Activated naive CD4-positive, alpha-beta T cell treated with anti-CD3 and anti-CD28 coated beads, Interleukin-2, amount 50 U/mL, for 72 hours (primary cell): ENCODE measurements around the gene ZSWIM3. TPM values are rescaled to one million over a fixed set of nuclear protein-coding genes. Genes with fewer than 3 reads are reported as not detected.
A peak's percentile ranks its signal among the peaks of the same experiment; 100 is the strongest.
"Not testable (repeated sequence)": the region's sequence is repeated elsewhere in the genome, so short reads cannot be mapped to it uniquely, and the experiment has no call there.

Source experiments
- ATAC-seq, 2 donors: fragments of 150-1000 bp; cut with Tn5 transposase; 2 replicates each; pipeline ENCODE4 v1.10.0; 2021; ENCODE audit warnings: mild to moderate bottlenecking in 2 of 2, moderate library complexity in 2 of 2
- DNase-seq, 2 donors: peaks; one replicate each; pipeline ENCODE4 v3.0.0; 2021 to 2022; ENCODE audit warnings: low spot score in 2 of 2
- H3K27ac Mint-ChIP-seq, 2 donors: one replicate each; pipeline ENCODE4 v1.8.0; 2022; ENCODE audit warnings: mild to moderate bottlenecking in 2 of 2, mixed read lengths in 2 of 2
- H3K36me3 Mint-ChIP-seq, 2 donors: one replicate each; pipeline ENCODE4 v1.8.0; 2022; ENCODE audit warnings: mixed read lengths in 2 of 2
- H3K9me3 Mint-ChIP-seq, 2 donors: one replicate each; pipeline ENCODE4 v1.8.0; 2022; ENCODE audit warnings: mixed read lengths in 2 of 2
- total RNA-seq, 2 donors: library from RNA; stranded (reverse); gene quantifications; one replicate each; pipeline ENCODE4 v1.2.3, GENCODE V29; 2022

The ZSWIM3 gene
- total RNA-seq, 2 donors from 2014 or later = 5.7 to 8.4 TPM

DNA sequence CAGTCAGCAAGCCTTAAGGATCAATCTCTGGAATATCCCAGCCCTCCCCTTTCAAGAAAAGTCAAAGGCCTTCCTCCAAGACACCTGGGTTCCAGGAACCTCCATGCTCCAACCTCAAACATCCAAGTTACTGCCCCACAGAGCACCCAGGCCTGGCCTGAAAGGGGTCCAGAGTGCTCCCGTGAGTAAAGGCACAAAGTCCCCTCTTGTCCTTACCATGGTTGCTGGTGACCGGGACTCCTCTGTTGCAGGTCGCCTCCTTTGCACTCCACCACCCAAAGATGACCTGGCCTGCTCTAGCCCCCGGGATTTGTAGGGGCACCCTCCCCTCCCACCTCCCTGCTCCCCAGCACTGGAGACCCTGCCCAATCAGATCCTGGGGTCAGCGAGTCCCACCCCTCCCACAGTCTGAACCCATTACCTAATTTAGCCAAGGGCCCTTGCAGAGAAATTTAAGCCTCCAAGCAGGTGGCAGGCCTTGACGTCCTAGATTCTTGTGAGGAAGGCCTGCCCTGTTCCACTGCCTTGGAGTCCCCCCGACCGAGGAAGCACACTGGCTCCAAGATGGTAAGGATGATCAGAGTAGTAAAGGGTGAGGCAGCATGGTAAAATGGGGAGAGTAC lies 30.3 kb upstream of the ZSWIM3 start, which contains the start of gene TNNC2:
Gene TNNC2 (minus strand): TSS at position 283 of the 623 bp plus-strand sequence. CDS start 64 bp downstream, at position 219.
- ATAC-seq (no peak), DNase-seq (no peak)
- Mint-ChIP-seq H3K36me3 (peaks cover 0 to 9% of the 10 kb centered on the region in 2 donors), H3K9me3 (no peaks in the 10 kb centered on the region), H3K27ac (no peak within 1 kb of the TSS)

DNA sequence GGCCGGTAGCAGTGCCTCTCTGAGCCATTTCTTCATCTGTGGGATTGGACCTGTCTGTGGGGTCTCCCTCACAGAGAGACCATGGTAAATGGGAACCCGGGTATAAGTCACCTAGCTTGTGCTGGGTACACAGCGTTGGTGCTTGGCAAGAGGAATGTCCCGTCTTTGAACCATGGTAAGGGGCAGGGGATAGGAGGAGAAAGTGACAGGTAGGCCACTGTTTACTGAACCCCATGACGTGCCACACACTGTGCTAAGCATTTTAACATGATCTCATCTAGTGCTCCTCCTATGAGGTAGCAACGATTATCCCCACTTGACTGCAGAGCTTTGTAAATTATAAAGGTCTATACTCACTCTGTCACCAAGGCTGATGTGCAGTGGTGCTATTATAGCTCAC lies 29.7 kb upstream of the ZSWIM3 start:
- Mint-ChIP-seq H3K36me3 (peaks cover 0 to 9% of the 10 kb centered on the region in 2 donors), H3K9me3 (no peaks in the 10 kb centered on the region)

DNA sequence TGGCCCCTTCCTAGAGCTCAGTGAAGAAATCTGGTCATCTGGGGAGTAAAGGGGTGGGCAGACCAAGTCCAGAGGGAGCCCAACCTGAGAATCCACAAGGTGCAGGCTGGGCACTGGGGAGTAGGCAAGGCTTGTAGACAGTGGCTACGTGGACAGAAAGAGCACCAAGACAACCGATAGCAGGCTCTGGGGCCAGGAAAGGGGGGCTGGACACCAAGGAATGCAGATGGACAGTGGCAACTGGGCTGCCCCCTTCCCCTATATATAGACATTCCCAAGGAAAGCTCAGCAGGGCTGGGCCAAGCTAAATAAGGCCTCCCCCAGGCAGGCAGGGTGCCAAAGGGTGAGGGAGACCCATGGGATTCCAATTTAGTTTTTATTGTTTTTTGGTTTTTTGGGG lies 28.8 kb upstream of the ZSWIM3 start:
- Mint-ChIP-seq H3K9me3 (no peaks in the 10 kb centered on the region), H3K27ac (no peak overlapping the region), H3K36me3 (peaks cover 0 to 8% of the 10 kb centered on the region in 2 donors)
- DNase-seq (no peak), ATAC-seq (no peak)

More for the DNA sequence above, 29.7 kb upstream of the ZSWIM3 start:
- DNase-seq = no peak
- no peak for ATAC-seq
- H3K27ac Mint-ChIP-seq = no peak overlapping the region

DNA sequence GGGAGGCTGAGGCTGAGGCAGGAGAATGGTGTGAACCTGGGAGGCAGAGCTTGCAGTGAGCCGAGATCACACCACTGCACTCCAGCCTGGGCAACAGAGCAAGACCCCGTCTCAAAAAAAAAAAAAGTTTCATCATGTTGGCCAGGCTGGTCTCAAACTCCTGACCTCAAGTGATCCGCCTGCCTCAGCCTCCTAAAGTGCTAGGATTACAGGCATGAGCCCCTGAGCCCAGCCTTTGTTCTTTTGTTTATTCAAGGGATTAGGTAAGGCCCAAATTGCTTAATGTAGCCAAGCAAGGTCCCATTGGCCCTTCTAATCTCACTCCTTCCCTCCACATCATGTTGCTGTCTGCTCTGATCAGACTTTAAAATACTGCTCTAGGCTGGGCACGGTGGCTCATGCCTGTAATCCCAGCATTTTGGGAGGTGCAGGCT lies 27.7 kb upstream of the ZSWIM3 start:
- ATAC-seq, DNase-seq, H3K9me3 Mint-ChIP-seq, H3K27ac Mint-ChIP-seq, H3K36me3 Mint-ChIP-seq: not testable (repeated sequence)

DNA sequence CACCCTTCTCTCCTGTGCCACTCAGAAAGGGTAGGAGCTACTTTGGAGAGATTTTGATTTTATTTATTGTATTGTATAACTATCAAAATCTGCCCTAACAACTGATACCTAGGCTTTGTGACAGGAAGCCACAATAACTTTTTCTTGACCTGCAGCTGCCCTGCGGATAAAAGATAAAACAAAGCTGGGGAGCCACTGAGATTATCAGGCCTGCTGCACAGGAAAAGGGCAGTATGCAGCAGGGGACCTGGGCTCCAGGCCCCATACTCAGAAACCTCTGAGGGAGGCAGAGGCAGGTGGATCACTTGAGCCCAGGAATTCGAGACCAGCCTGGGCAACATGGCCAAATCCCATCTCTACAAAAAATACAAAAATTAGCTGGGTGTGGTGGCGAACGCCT lies 24.8 kb upstream of the ZSWIM3 start:
- no peak for ATAC-seq

DNA sequence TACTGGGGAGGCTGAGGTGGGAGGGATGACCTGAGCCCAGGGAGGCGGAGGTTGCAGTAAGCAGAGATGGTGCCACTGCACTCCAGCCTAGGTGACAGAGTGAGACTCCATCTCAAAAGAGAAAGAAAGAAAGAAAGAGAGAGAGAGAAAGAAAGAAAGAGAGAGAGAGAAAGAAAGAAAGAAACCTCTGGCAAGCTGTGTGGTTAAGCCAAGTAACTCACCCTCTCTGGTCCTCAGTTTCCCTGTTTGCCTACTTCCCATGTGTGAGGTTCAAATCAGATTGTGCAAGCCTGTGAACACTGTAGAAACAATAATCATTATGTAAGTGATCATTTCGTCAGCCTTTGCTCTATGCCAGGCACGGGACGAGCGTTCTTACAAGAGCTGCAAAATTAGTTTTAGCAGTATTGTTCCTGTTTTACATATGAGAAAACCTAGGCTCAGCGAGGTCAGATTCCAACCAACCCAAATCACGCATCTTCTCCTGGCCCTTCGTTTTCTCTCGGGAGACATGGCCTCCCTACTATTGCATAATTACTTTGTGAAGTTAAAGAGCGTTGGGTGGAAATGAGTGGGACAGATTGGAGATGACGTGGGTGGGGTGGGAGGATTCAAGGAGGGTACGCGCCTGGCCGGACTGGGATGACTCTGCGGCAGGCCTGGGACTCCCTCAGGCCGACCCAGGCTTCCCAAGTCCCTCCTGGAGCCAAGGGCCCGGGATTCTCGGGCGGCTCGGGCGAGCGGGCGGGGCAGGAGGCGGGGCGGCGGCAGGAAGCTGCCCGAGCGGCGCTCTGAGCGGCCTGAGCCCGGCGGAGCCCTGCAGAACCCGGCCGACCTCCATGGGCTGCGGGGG lies 24.2 kb upstream of the ZSWIM3 start, which contains the start of gene SNX21:
Gene SNX21 (plus strand): TSS at position 770 of the 853 bp plus-strand sequence. CDS start 121 bp downstream, outside the sequence.
- peak within 1 kb of the TSS in 1 of 2 donors; percentile 43 for H3K27ac Mint-ChIP-seq
- ATAC-seq (peak; percentile 71 to 81), DNase-seq (peak in 1 of 2 donors; percentile 38)
- H3K36me3 Mint-ChIP-seq = no peaks in the 10 kb centered on the region
- H3K9me3 Mint-ChIP-seq = no peaks in the 10 kb centered on the region

More for the DNA sequence above, 24.8 kb upstream of the ZSWIM3 start:
- no peaks in the 10 kb centered on the region for H3K9me3 Mint-ChIP-seq
- no peaks in the 10 kb centered on the region for H3K36me3 Mint-ChIP-seq
- H3K27ac Mint-ChIP-seq = peak overlapping the region in 1 of 2 donors; percentile 43
- DNase-seq = no peak

DNA sequence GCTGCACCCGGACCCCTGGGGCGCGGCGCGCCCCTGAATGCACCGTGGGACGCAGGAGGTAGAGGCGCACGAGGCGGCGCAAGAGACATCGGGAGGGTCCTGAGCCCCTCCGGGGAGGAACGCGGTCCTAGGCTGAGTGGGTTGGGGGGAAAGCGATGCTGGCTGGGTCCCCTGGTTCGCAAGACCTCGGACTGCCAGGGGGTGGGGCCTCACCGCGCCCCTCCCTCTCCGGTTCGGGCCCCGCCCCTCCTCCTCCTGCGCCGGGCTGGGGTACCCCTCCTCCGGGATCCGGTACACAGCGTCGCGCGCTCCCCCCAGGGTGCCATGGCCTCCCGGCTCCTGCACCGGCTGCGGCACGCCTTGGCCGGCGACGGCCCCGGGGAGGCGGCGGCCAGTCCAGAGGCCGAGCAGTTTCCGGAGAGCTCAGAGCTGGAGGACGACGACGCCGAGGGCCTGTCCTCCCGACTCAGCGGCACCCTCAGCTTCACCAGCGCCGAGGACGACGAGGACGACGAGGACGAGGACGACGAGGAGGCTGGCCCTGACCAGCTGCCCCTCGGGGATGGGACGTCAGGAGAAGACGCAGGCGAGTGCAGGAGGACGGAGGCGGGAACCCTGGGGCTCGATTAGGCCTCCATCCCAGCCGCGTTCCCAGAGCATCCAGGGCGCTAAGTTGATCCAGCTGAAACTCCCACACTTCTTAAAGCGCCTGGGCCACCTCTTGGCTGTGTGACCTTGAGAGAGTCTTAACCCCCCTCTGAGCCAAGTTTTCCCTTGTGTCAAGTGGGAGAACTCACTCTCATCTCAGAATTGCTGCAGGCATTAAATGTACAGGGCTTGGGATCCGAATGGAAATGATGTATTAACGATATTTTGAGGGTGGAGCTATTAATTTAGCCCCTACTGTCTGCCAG lies 23.3 kb upstream of the ZSWIM3 start:
- ATAC-seq (peak; percentile 76 to 87), DNase-seq (peak in 1 of 2 donors; percentile 65)
- H3K27ac Mint-ChIP-seq = no peak overlapping the region
- H3K36me3 Mint-ChIP-seq = no peaks in the 10 kb centered on the region
- H3K9me3 Mint-ChIP-seq = no peaks in the 10 kb centered on the region

DNA sequence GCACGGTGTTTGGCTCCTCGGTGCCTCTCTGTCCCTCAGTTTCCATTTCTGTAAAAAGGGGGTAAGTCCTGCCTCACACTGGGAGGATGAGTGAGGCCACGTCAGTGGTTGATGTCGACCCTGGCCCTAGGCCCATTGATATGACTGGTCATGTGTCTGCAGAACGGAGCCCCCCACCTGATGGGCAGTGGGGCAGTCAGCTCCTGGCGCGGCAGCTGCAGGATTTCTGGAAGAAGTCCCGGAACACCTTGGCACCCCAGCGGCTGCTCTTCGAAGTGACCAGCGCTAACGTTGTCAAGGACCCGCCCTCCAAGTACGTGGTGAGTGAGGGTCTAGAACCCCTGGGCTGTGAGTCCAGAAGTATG lies 22.6 kb upstream of the ZSWIM3 start:
- DNase-seq = no peak
- no peak for ATAC-seq
- Mint-ChIP-seq H3K27ac (no peak overlapping the region), H3K36me3 (no peaks in the 10 kb centered on the region), H3K9me3 (no peaks in the 10 kb centered on the region)

DNA sequence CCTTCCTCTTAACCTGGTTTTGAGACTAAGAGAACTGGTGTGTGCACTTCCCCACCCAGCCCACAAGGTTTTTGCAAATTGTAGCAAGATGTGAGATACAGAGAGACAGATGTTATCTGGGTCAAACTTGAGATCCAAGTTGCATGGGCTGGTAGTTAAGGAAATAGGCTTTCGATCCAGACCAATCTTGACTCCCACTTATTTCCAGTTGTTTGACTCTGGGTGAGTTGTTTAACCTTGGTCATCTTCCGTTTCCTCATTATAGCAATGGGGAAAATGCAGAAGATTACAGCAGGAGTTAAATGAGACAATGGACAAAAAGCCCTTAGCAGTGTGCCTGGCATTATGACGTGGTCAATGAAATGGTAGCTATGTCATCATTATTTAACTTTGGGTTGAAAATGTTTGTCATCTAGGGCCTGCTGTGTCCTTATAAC lies 22.1 kb upstream of the ZSWIM3 start:
- ATAC-seq = no peak

DNA sequence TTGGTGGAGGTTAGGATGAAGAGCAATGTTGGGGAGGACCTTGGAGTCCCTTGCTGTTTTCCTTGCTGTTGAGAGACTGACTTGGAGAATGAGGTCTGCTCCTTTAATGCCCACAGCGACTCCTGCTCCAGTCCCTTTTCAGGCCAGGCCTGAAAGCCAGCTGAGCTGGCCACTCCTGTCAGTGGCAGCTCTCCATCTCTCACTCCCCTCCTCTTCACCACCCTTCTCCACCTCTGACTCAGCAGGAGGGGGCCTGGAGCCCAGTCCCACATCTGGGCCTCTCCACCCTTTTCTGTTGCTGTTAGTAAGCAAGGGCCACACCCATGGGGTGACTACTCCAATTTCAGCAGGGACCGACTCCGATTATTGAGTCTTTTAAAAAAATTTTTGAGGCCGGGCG lies 21.6 kb upstream of the ZSWIM3 start:
- ATAC-seq = no peak

More for the DNA sequence above, 22.1 kb upstream of the ZSWIM3 start:
- Mint-ChIP-seq H3K9me3 (no peaks in the 10 kb centered on the region), H3K27ac (no peak overlapping the region), H3K36me3 (no peaks in the 10 kb centered on the region)
- DNase-seq = no peak

DNA sequence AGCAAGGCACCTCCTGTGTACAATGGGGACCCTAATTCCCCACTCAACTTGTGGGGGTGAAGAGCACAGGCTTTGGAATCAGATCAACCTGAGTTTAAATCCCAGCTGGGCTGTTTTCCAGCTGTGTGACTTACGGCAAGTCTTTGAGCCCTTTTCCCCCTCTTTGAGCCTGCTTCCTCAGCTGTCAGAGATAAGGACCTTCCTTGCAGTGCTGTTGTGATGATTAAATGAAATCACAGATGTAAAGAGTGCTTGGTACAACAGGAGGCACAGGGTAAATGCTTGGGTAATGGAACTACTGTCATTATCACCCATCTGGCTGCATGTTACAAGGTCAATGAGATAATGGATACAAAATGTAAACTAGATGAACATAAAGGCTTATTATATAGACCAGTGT lies 20.6 kb upstream of the ZSWIM3 start:
- ATAC-seq = no peak
- H3K27ac Mint-ChIP-seq = no peak overlapping the region
- H3K9me3 Mint-ChIP-seq = no peaks in the 10 kb centered on the region
- no peaks in the 10 kb centered on the region for H3K36me3 Mint-ChIP-seq
- no peak for DNase-seq

More for the DNA sequence above, 21.6 kb upstream of the ZSWIM3 start:
- Mint-ChIP-seq H3K27ac (no peak overlapping the region), H3K36me3 (no peaks in the 10 kb centered on the region), H3K9me3 (no peaks in the 10 kb centered on the region)
- DNase-seq = no peak

DNA sequence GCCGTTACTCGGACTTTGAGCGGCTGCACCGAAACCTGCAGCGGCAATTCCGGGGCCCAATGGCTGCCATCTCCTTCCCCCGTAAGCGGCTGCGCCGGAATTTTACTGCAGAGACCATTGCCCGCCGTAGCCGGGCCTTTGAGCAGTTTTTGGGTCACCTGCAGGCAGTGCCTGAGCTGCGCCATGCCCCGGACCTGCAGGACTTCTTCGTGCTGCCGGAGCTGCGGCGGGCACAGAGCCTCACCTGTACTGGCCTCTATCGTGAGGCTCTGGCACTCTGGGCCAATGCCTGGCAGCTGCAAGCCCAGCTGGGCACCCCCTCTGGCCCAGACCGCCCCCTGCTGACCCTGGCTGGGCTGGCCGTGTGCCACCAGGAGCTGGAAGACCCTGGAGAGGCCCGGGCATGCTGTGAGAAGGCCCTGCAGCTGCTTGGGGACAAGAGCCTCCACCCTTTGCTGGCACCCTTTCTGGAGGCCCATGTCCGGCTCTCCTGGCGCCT lies 16.7 kb upstream of the ZSWIM3 start:
- Mint-ChIP-seq H3K9me3 (no peaks in the 10 kb centered on the region), H3K36me3 (peaks cover 0 to 4% of the 10 kb centered on the region in 2 donors), H3K27ac (peak overlapping the region in 1 of 2 donors; percentile 44)
- ATAC-seq = no peak
- no peak for DNase-seq

DNA sequence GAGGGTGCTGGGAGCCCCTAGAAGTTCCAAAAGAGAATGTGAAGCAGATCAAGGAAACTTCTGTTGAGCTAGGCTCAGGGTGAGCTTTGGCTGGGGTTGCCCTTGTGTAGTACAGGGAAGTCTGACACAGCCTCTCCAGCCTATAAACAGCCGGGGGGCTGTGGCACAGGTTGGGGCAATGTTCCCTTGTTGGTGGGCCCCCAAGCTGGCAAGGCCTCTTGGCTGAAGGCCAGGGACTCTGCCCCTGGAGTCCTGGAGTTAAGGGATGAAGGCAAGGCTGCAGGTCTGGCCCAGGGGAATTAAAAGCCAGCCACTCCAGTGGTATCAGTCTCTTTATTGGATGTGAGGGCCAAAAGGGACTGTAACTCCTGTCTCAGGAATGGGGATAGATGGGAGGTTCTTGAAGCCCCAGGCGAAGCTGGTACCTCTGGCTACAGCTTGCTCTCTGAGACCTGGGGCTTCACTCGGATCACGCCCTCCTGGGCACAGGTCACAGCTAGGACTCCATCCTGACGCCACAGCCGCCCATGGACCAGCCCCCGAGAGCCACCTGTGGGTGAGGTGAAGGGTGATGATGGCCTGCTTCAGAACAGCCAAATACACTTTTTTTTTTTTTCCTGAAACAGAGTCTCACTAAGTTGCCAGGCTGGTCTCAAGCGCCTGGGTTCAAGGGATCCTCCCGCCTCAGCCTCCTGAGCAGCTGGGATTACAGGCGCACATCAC lies 15.8 kb upstream of the ZSWIM3 start:
- DNase-seq (no peak), ATAC-seq (no peak)
- peak overlapping the region in 1 of 2 donors; percentile 44 for H3K27ac Mint-ChIP-seq
- H3K36me3 Mint-ChIP-seq = peaks cover 0 to 4% of the 10 kb centered on the region in 2 donors
- H3K9me3 Mint-ChIP-seq = no peaks in the 10 kb centered on the region

DNA sequence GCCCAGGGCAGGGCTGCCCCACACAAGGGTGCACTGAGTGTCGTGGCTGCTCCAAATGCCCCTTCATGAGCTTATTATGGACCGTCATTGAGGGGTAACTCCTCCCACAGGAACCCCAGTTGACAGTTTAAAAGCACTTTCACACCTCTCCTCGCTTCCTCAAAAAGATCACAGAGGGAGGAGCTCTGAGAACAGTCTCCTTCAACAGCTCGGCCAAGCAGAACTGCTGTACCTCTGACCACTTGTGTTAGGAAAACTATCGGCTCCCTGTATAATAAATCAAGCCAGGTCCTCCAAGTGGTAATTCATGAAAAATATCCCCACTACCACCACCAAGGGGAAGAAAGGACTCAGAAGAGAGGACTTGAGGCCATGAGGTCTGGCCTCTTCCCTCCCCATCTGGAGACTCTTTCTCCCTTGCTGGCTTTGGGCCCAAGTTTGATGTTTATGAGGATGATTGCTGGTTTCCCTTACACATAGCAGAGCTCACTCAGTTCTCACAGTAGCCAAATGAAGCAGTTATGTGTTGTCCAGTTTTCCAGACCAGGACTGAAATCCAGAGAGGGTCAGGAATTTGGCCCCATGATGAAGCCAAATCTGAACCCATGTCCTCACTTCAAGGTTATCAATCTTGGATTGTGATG lies 15.1 kb upstream of the ZSWIM3 start:
- Mint-ChIP-seq H3K36me3 (peaks cover 0 to 4% of the 10 kb centered on the region in 2 donors), H3K27ac (peak overlapping the region in 1 of 2 donors; percentile 79), H3K9me3 (no peaks in the 10 kb centered on the region)
- ATAC-seq (no peak), DNase-seq (no peak)

DNA sequence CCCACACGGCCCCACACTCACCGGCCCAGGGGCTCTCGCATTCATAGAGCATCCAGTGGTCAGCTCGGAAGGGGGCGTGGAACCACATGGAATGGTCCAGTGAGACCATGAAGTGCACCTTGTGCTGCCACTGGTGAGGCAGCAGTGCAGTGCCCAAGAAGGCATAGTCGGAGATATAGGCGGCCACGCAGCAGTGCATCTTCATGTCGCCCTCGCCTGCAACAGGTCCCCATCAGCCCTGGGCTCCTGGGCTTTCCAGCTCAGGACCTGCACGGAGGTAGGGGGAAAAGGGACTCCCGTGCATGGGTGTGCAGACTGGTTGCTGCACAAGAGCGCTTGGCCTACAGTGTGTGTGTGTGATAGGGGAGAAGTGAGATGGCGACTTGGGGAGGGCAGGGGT lies 13.9 kb upstream of the ZSWIM3 start:
- DNase-seq (no peak), ATAC-seq (no peak)
- no peaks in the 10 kb centered on the region for H3K9me3 Mint-ChIP-seq
- peaks cover 0 to 4% of the 10 kb centered on the region in 2 donors for H3K36me3 Mint-ChIP-seq
- H3K27ac Mint-ChIP-seq = no peak overlapping the region
